K562 (cell line): ENCODE data around the gene KRTAP5-4.

ENCODE experiments used
- ATF6 ChIP-seq: sonication (generic); formaldehyde crosslinking; IDR thresholded peaks from 2 replicates; pipeline ENCODE4 v1.4.0; 2020; ENCODE audit warnings: mild to moderate bottlenecking, missing genetic modification reagents
- ATF7 ChIP-seq: fragments of 450-650 bp; IDR thresholded peaks from 2 replicates; pipeline ENCODE4 v1.7.1; 2014; ENCODE audit warnings: mild to moderate bottlenecking, moderate library complexity
- MYBL2 ChIP-seq, 2 experiments: fragments of 450-650 bp in 1 of 2; sonication (generic) in 1 of 2; formaldehyde crosslinking in 1 of 2; IDR thresholded peaks; 2 replicates each; pipeline versions ENCODE4 v1.6.1 to v1.8.1; 2017 to 2022; ENCODE audit warnings: borderline replicate concordance in 1 of 2, inconsistent platforms in 1 of 2, low read depth in 1 of 2, mild to moderate bottlenecking in 1 of 2, missing genetic modification reagents in 1 of 2, moderate library complexity in 1 of 2
- POLR2A ChIP-seq: fragments of 450-650 bp; conservative IDR thresholded peaks from 2 replicates; pipeline ENCODE4 v1.6.1; 2016
- TEAD4 ChIP-seq, 2 experiments: sonication (generic) in 1 of 2; formaldehyde crosslinking in 1 of 2; IDR thresholded peaks; 2 replicates each; pipeline versions ENCODE4 v1.6.1 to v1.8.0; 2012 to 2022; ENCODE audit warnings: borderline replicate concordance in 1 of 2, inconsistent platforms in 1 of 2, low read length in 1 of 2, mild to moderate bottlenecking in 1 of 2, missing genetic modification reagents in 1 of 2

GRCh38 chr11:1656670-1657069 lies 34.7 kb upstream of the KRTAP5-4 start:
- TF ChIP-seq TEAD4 (IDR thresholded peaks at IDR 0.05; ENCODE audit: low read length) (no peak), TEAD4 (CRISPR knock-in tag; IDR thresholded peaks at IDR 0.05; ENCODE audit: borderline replicate concordance) (no peak), POLR2A (no peak), ATF6 (CRISPR knock-in tag) (no peak), MYBL2 (IDR thresholded peaks at IDR 0.05; ENCODE audit: low read depth) (no peak), MYBL2 (CRISPR knock-in tag; IDR thresholded peaks at IDR 0.05; ENCODE audit: borderline replicate concordance) (no peak), ATF7 (no peak)
